CD14-positive monocyte (primary cell): Measurements from ENCODE around the gene ABHD16B. TPM values are rescaled to one million over a fixed set of nuclear protein-coding genes. Genes with fewer than 3 reads are reported as not detected.

Source experiments
- DNase-seq, 3 donors: peaks; one replicate each; pipeline ENCODE4 v3.0.0-alpha.2; 2011 to 2022
- H2AFZ ChIP-seq: 2 replicates; pipeline ENCODE4 v1.6.0; 2012; ENCODE audit warnings: mild to moderate bottlenecking, low read depth, low read length, inconsistent platforms; ENCODE audit not compliant: insufficient read depth, poor library complexity, severe bottlenecking
- H3K27ac ChIP-seq, 2 donors: 1 replicate in 1 of 2; 2 replicates in 1 of 2; pipeline ENCODE4 v1.5.1; 2012 to 2013; ENCODE audit warnings: low read length in 2 of 2, control low read depth in 1 of 2, inconsistent platforms in 1 of 2, low read depth in 1 of 2, mild to moderate bottlenecking in 1 of 2
- H3K27me3 ChIP-seq, 2 donors: one replicate each; pipeline versions ENCODE4 v1.6.0 to v1.6.1; 2011 to 2013; ENCODE audit warnings: low read length in 2 of 2; ENCODE audit not compliant: control insufficient read depth in 2 of 2, insufficient read depth in 2 of 2
- H3K36me3 ChIP-seq, 2 donors: replicated peaks in 1 of 2; 1 replicate in 1 of 2; 2 replicates in 1 of 2; pipeline versions ENCODE4 v1.5.1 to v1.6.1; 2012 to 2013; ENCODE audit warnings: low read length in 2 of 2, control low read depth in 1 of 2, inconsistent platforms in 1 of 2, mild to moderate bottlenecking in 1 of 2; ENCODE audit not compliant: insufficient read depth in 2 of 2, control insufficient read depth in 1 of 2
- H3K4me1 ChIP-seq, 2 donors: 1 replicate in 1 of 2; 2 replicates in 1 of 2; pipeline versions ENCODE4 v1.5.1 to v1.6.1; 2012 to 2013; ENCODE audit warnings: low read length in 2 of 2, control low read depth in 1 of 2, inconsistent platforms in 1 of 2, mild to moderate bottlenecking in 1 of 2, moderate library complexity in 1 of 2; ENCODE audit not compliant: insufficient read depth in 2 of 2, control insufficient read depth in 1 of 2
- H3K4me2 ChIP-seq: replicated peaks from 2 replicates; pipeline ENCODE3; 2012; ENCODE audit warnings: low read length, moderate library complexity, mild to moderate bottlenecking; ENCODE audit not compliant: poor library complexity, severe bottlenecking; ENCODE audit errors: extremely low read depth
- H3K4me3 ChIP-seq, 3 experiments: fragments of 200-600 bp in 1 of 3; sonication (generic) in 1 of 3; replicated peaks in 1 of 3; 1 replicate in 2 of 3; 2 replicates in 1 of 3; pipeline ENCODE4 v1.5.1; 2011 to 2013; ENCODE audit warnings: low read length in 3 of 3, mild to moderate bottlenecking in 3 of 3, control low read depth in 2 of 3, low read depth in 2 of 3, inconsistent platforms in 1 of 3, moderate library complexity in 1 of 3
- H3K79me2 ChIP-seq: 2 replicates; pipeline ENCODE4 v1.6.0; 2012; ENCODE audit warnings: mild to moderate bottlenecking, control low read depth, inconsistent platforms, low read length, moderate library complexity; ENCODE audit not compliant: insufficient read depth
- H3K9ac ChIP-seq: 2 replicates; pipeline ENCODE4 v1.6.0; 2017; ENCODE audit warnings: low read length, mild to moderate bottlenecking; ENCODE audit not compliant: insufficient read depth, poor library complexity, severe bottlenecking
- H3K9me3 ChIP-seq, 2 donors: replicated peaks in 1 of 2; 1 replicate in 1 of 2; 2 replicates in 1 of 2; pipeline versions ENCODE4 v1.5.1 to v1.6.1; 2012 to 2013; ENCODE audit warnings: low read length in 2 of 2, control low read depth in 1 of 2; ENCODE audit not compliant: control insufficient read depth in 1 of 2, insufficient read depth in 1 of 2
- H4K20me1 ChIP-seq: 2 replicates; pipeline ENCODE4 v1.6.0; 2012; ENCODE audit warnings: mild to moderate bottlenecking, low read length, control low read depth, moderate library complexity; ENCODE audit not compliant: insufficient read depth
- H3K27ac Mint-ChIP-seq, 7 donors: one replicate each; pipeline ENCODE4 v1.8.0; 2020; ENCODE audit warnings: mild to moderate bottlenecking in 7 of 7, mixed read lengths in 7 of 7, moderate library complexity in 6 of 7, inconsistent platforms in 2 of 7
- H3K27me3 Mint-ChIP-seq, 3 donors: one replicate each; pipeline ENCODE4 v1.8.0; 2021 to 2022; ENCODE audit warnings: low read depth in 3 of 3, mild to moderate bottlenecking in 3 of 3, mixed read lengths in 3 of 3, moderate library complexity in 3 of 3, inconsistent platforms in 1 of 3
- H3K36me3 Mint-ChIP-seq, 2 donors: one replicate each; pipeline ENCODE4 v1.8.0; 2020; ENCODE audit warnings: mixed read lengths in 2 of 2, inconsistent platforms in 1 of 2, mild to moderate bottlenecking in 1 of 2
- H3K4me1 Mint-ChIP-seq: one replicate; pipeline ENCODE4 v1.8.0; 2020; ENCODE audit warnings: mild to moderate bottlenecking, mixed read lengths
- H3K4me3 Mint-ChIP-seq, 2 donors: one replicate each; pipeline ENCODE4 v1.8.0; 2020; ENCODE audit warnings: mild to moderate bottlenecking in 2 of 2, mixed read lengths in 2 of 2, moderate library complexity in 1 of 2
- H3K9me3 Mint-ChIP-seq, 7 donors: one replicate each; pipeline ENCODE4 v1.8.0; 2020 to 2022; ENCODE audit warnings: mixed read lengths in 7 of 7, mild to moderate bottlenecking in 6 of 7, moderate library complexity in 6 of 7, inconsistent platforms in 2 of 7
- CTCF ChIP-seq: fragments of 200-600 bp; IDR thresholded peaks from one replicate; pipeline ENCODE4 v1.8.0; 2022; ENCODE audit warnings: antibody characterized with exemption, mild to moderate bottlenecking
- WGBS: methylation state at CpG from one replicate; pipeline ENCODE4 v1.1.5; 2013; ENCODE audit warnings: missing lambda C conversion rate; ENCODE audit not compliant: insufficient coverage; 5-methylcytosine and 5-hydroxymethylcytosine counted together
- intact Hi-C, 2 donors: fragments of 100-400 bp; cut with micrococcal nuclease; formaldehyde crosslinking; loops; one replicate each; pipeline versions ENCODE4 v1.15.0 to v1.15.1; 2023
- polyA plus RNA-seq, 3 donors: library from polyadenylated mRNA; depleted of rRNA in 1 of 3; unstranded in 2 of 3; stranded (reverse) in 1 of 3; fragments of 300-500 nt in 2 of 3; fragments of >200 nt in 1 of 3; fragmentation: Illumina TruSeq in 2 of 3; gene quantifications; 1 replicate in 2 of 3; 2 replicates in 1 of 3; pipeline ENCODE4 v1.2.3, GENCODE V29; 2012 to 2021

The ABHD16B gene
- polyA plus RNA-seq, 3 donors: not detected

- Histone ChIP-seq H2AFZ (no peak overlapping the region), H3K4me3 (no peak overlapping the region), H3K27ac (no peak overlapping the region), H3K9ac (no peak overlapping the region), H3K36me3 (no peaks in the 10 kb centered on the region), H3K27me3 (peaks cover 28 to 50% of the 10 kb centered on the region in 2 donors), H4K20me1 (peaks cover 11% of the 10 kb centered on the region), H3K4me1 (peaks cover 9 to 21% of the 10 kb centered on the region in 2 donors), H3K79me2 (no peaks in the 10 kb centered on the region), H3K4me2 (no peak overlapping the region), H3K9me3 (peaks cover 2 to 12% of the 10 kb centered on the region in 2 donors)
- Mint-ChIP-seq H3K36me3 (peaks cover 0 to 8% of the 10 kb centered on the region in 2 donors), H3K9me3 (peaks cover 0 to 20% (median 7%) of the 10 kb centered on the region in 7 donors), H3K27ac (peak overlapping the region in 1 of 7 donors; percentile 53), H3K4me1 (peaks cover 9% of the 10 kb centered on the region), H3K4me3 (peak overlapping the region in 1 of 2 donors; percentile 96), H3K27me3 (peaks cover 53 to 63% (median 61%) of the 10 kb centered on the region in 3 donors)
- WGBS: 96% methylated on average over 13 of the region's 14 CpGs
- intact Hi-C loops: loop anchor here in 1 of 2 donors (5.0 kb wide), 1 partner anchor 34 kb away; the partner anchor contains the start of gene ABHD16B
- DNase-seq: no peak
- no peak for TF ChIP-seq CTCF
Observed at GRCh38 chr20:63828545-63828944, 32.8 kb upstream of the ABHD16B start.

- Mint-ChIP-seq H3K36me3 (peaks cover 0 to 8% of the 10 kb centered on the region in 2 donors), H3K4me3 (peak overlapping the region in 1 of 2 donors; percentile 96), H3K27me3 (peaks cover 55 to 67% (median 62%) of the 10 kb centered on the region in 3 donors), H3K4me1 (peaks cover 9% of the 10 kb centered on the region), H3K9me3 (peaks cover 0 to 20% (median 7%) of the 10 kb centered on the region in 7 donors), H3K27ac (no peak overlapping the region)
- peaks cover 2 to 12% of the 10 kb centered on the region in 2 donors for H3K9me3 ChIP-seq
- 93% methylated on average over 9 of the region's 10 CpGs for WGBS
- peaks cover 28 to 54% of the 10 kb centered on the region in 2 donors for H3K27me3 ChIP-seq
- H2AFZ ChIP-seq: no peak overlapping the region
- TF ChIP-seq CTCF: no peak
- H3K4me1 ChIP-seq: peaks cover 9 to 21% of the 10 kb centered on the region in 2 donors
- H4K20me1 ChIP-seq: peaks cover 11% of the 10 kb centered on the region
- no peak overlapping the region for H3K27ac ChIP-seq
- intact Hi-C loops: loop anchor here in 1 of 2 donors (5.0 kb wide), 1 partner anchor 33 kb away; the partner anchor contains the start of gene ABHD16B
- H3K4me3 ChIP-seq: no peak overlapping the region
- H3K4me2 ChIP-seq: no peak overlapping the region
- no peak for DNase-seq
- no peaks in the 10 kb centered on the region for H3K79me2 ChIP-seq
- H3K36me3 ChIP-seq: no peaks in the 10 kb centered on the region
- no peak overlapping the region for H3K9ac ChIP-seq
Observed at GRCh38 chr20:63828951-63829350, 32.3 kb upstream of the ABHD16B start.
